COLO668 (cell line): ENCODE results near the gene GDF15.
A peak's percentile ranks its signal among the peaks of the same experiment; 100 is the strongest.
"Not testable (repeated sequence)": the region's sequence is repeated elsewhere in the genome, so short reads cannot be mapped to it uniquely, and the experiment has no call there.

Experiments used
- DNase-seq: peaks from one replicate; lab custom pipeline; 2025; ENCODE audit not compliant: unreplicated experiment; lab: John Stamatoyannopoulos, UW

The GDF15 gene

GRCh38 chr19:18390065-18390907, 4.3 kb downstream of the GDF15 start:
- no peak for DNase-seq

GRCh38 chr19:18391509-18392075, 5.6 kb downstream of the GDF15 start:
- no peak for DNase-seq

- no peak for DNase-seq
These were observed 6.5 kb downstream of the GDF15 start for GRCh38 chr19:18392417-18392816.

- no peak for DNase-seq
These were observed 7.0 kb downstream of the GDF15 start for GRCh38 chr19:18392926-18393325.

- no peak for DNase-seq
These were observed 7.9 kb downstream of the GDF15 start for GRCh38 chr19:18393836-18394235.

- no peak for DNase-seq
These were observed 10.7 kb downstream of the GDF15 start for GRCh38 chr19:18396471-18397241.

GRCh38 chr19:18397242-18398202, 11.6 kb downstream of the GDF15 start, which contains the start of gene LRRC25:
TSS of gene LRRC25 (minus strand) at chr19:18397622. CDS start at chr19:18396963, 659 bp downstream.
- peak; percentile 29 for DNase-seq

- no peak for DNase-seq
These were observed 13.1 kb downstream of the GDF15 start for GRCh38 chr19:18399008-18399407.

GRCh38 chr19:18401580-18402112, 15.7 kb downstream of the GDF15 start:
- peak; percentile 18 for DNase-seq

GRCh38 chr19:18402455-18403248, 16.7 kb downstream of the GDF15 start:
- not testable (repeated sequence) for DNase-seq

GRCh38 chr19:18405754-18406153, 19.8 kb downstream of the GDF15 start:
- DNase-seq: not testable (repeated sequence)

GRCh38 chr19:18406749-18407148, 20.8 kb downstream of the GDF15 start:
- DNase-seq: no peak

- DNase-seq: peak; percentile 53
These were observed 22.1 kb downstream of the GDF15 start for GRCh38 chr19:18408053-18408476.

- no peak for DNase-seq
These were observed 26.8 kb downstream of the GDF15 start for GRCh38 chr19:18412610-18413239.

GRCh38 chr19:18414504-18415177, 28.7 kb downstream of the GDF15 start:
- DNase-seq: no peak

- no peak for DNase-seq
These were observed 29.4 kb downstream of the GDF15 start for GRCh38 chr19:18415178-18415867.

- DNase-seq: peak; percentile 89
These were observed 30.9 kb downstream of the GDF15 start for GRCh38 chr19:18416778-18417249.
